Effector memory CD4-positive, alpha-beta T cell (primary cell): ENCODE measurements around the gene CHRNA9.

Experiments used
- DNase-seq, 3 donors: peaks; one replicate each; pipeline ENCODE4 v3.0.0-alpha.2; 2020
- H3K27ac ChIP-seq: 2 replicates; pipeline ENCODE4 v1.7.0; 2013; ENCODE audit warnings: mild to moderate bottlenecking, low read length, moderate library complexity; ENCODE audit not compliant: insufficient read depth, poor library complexity, severe bottlenecking
- H3K27me3 ChIP-seq: replicated peaks from 2 replicates; pipeline ENCODE4 v1.7.0; 2013; ENCODE audit warnings: mild to moderate bottlenecking, low read length; ENCODE audit not compliant: insufficient read depth, control insufficient read depth, poor library complexity, severe bottlenecking
- H3K36me3 ChIP-seq: 2 replicates; pipeline ENCODE4 v1.7.0; 2013; ENCODE audit warnings: mild to moderate bottlenecking, low read length, moderate library complexity; ENCODE audit not compliant: control insufficient read depth, insufficient read depth
- H3K4me1 ChIP-seq: 2 replicates; pipeline ENCODE4 v1.7.0; 2013; ENCODE audit warnings: low read length, mild to moderate bottlenecking; ENCODE audit not compliant: control insufficient read depth, insufficient read depth, poor library complexity, severe bottlenecking
- H3K4me3 ChIP-seq: 2 replicates; pipeline ENCODE4 v1.7.0; 2013; ENCODE audit warnings: low read length, low read depth, mild to moderate bottlenecking; ENCODE audit not compliant: insufficient read depth, poor library complexity, severe bottlenecking
- H3K9me3 ChIP-seq: 2 replicates; pipeline ENCODE4 v1.7.0; 2013; ENCODE audit warnings: mild to moderate bottlenecking, low read length, moderate library complexity; ENCODE audit not compliant: control insufficient read depth

The CHRNA9 gene

DNA sequence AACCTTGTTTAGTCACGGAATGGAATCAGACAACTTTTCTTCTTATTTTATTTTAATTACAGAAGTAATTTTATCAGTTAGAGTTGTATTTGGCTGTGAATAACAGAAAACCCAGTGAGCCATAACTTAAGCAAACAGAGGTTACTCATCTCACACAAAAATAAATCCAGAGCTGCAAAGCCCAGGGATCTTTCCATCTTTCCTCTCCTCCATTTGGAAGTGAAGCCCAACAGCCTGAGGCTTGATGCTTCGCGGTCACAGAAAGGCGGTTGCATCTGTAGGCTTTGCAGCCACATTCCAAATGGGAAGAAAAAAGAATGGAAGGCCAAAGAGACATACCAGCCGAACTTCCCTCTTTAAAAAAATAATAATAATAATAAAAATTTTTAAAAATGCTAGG is 22.6 kb downstream of the CHRNA9 start:
- Histone ChIP-seq H3K36me3 (no peaks in the 10 kb centered on the region), H3K4me3 (no peak overlapping the region), H3K27ac (no peak overlapping the region), H3K27me3 (no peaks in the 10 kb centered on the region), H3K4me1 (no peaks in the 10 kb centered on the region), H3K9me3 (no peaks in the 10 kb centered on the region)
- DNase-seq = no peak

DNA sequence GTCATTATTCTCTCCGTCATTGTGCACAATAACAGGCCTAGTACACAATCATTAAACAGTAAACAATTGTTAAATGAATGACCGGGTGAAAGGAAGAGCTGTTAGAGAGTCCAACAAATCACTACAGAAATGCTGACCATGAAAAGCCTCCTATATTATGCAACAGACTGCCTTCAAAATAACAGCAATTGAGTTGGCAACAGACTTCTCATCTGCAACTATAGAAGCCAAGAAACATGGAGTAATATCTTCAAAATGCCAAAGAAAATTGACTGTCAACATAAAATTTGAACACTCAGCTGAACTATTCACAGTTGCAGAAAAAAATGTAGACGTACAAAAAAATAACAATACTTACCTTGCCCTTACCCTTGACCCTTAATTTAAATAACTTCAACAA is 26.2 kb downstream of the CHRNA9 start:
- H3K4me3 ChIP-seq = no peak overlapping the region
- H3K4me1 ChIP-seq = no peaks in the 10 kb centered on the region
- H3K27ac ChIP-seq = no peak overlapping the region
- H3K9me3 ChIP-seq = no peaks in the 10 kb centered on the region
- H3K36me3 ChIP-seq = no peaks in the 10 kb centered on the region
- H3K27me3 ChIP-seq = no peaks in the 10 kb centered on the region
- no peak for DNase-seq

- no peaks in the 10 kb centered on the region for H3K9me3 ChIP-seq
- no peak overlapping the region for H3K27ac ChIP-seq
- H3K4me3 ChIP-seq = no peak overlapping the region
- no peaks in the 10 kb centered on the region for H3K36me3 ChIP-seq
- H3K27me3 ChIP-seq = no peaks in the 10 kb centered on the region
- no peak for DNase-seq
- no peaks in the 10 kb centered on the region for H3K4me1 ChIP-seq
Measured at GRCh38 chr4:40363382-40363920, 28.3 kb downstream of the CHRNA9 start.

GRCh38 chr4:40363945-40364344 is 28.8 kb downstream of the CHRNA9 start:
- no peak for DNase-seq

DNA sequence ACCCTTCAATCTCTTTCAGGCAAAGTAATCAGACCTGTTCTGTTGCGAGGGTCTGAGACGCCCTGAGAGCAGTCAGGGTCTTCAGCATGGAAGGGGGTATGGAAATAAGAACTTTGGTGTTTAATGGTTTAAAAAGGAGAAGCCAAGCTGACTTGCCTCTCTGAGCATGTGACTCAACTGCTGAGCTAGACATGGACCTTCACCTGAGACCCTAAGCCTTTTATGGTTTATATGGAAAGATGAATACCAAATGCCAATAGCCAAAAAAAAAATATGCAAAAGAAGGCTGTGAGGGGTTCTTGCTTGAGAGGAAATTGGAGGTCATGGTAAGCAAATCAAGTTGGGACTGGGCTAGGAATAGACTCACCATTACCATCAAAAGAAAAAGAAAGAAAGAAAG is 30.6 kb downstream of the CHRNA9 start:
- Histone ChIP-seq H3K27me3 (no peaks in the 10 kb centered on the region), H3K27ac (no peak overlapping the region), H3K4me1 (no peaks in the 10 kb centered on the region), H3K9me3 (no peaks in the 10 kb centered on the region), H3K4me3 (no peak overlapping the region), H3K36me3 (no peaks in the 10 kb centered on the region)
- no peak for DNase-seq

More at GRCh38 chr4:40363945-40364344, 28.8 kb downstream of the CHRNA9 start:
- H3K27me3 ChIP-seq = no peaks in the 10 kb centered on the region
- no peaks in the 10 kb centered on the region for H3K4me1 ChIP-seq
- no peak overlapping the region for H3K4me3 ChIP-seq
- no peak overlapping the region for H3K27ac ChIP-seq
- H3K9me3 ChIP-seq = no peaks in the 10 kb centered on the region
- H3K36me3 ChIP-seq = no peaks in the 10 kb centered on the region

DNA sequence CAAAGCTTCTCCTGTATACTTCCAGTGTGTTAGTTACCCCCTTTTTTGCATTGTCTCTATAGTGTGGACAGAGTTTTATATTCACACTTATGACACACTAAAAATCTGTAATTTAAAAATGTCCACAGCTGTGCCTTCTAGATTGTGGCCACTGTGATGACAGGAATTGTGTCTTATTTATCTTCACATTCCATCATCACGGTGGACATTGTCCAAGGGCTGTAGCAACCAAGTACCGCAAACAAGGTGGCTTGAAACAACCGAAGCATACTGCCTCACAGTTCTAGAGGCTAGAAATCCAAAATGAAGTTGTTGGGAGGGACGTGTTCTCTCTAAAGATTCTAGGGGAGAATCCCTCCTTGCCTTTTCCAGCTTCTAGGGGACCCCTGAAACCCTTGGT is 32.3 kb downstream of the CHRNA9 start:
- DNase-seq = no peak
- Histone ChIP-seq H3K27me3 (no peaks in the 10 kb centered on the region), H3K36me3 (no peaks in the 10 kb centered on the region), H3K27ac (no peak overlapping the region), H3K4me1 (no peaks in the 10 kb centered on the region), H3K9me3 (no peaks in the 10 kb centered on the region), H3K4me3 (no peak overlapping the region)

DNA sequence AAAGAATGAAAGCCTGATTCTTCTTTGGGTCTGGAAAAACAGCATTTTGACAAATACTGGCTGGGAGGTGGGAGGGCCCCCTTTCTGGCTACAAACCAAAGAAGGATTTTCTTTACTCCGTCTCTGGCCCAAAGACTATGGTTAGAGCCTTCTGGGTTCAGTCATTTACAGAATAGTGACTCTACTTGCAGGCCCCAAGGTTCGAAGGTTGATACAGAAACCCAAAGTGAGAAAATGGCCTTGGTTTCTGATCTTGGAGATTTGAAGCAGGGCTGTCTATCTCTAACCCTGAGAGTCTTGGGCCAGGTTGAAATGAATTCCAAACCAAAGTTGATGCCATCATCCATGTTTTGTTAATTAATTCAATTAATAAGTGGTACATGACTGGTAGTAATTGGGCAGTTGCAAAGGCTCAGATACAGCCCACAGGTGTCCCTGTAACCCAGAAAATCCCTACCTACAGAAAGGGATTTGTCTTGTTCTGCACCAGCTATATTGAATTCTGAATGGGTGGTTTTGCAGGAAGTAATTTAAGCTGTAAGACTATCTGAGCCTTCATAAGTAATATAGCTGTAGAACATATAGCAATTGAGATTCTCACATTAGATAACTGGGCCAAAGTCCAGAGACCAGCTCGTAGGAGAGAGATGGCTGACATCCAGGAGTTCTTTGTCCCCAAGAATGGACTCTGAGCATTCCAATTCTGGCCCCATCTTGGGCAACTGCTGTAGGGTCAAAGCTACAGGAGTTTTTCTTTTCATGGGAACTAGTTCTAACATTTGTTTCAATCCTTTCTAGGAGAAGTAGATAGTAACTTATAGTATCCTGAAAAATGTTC is 34.5 kb downstream of the CHRNA9 start:
- no peaks in the 10 kb centered on the region for H3K27me3 ChIP-seq
- no peak overlapping the region for H3K4me3 ChIP-seq
- DNase-seq = no peak
- H3K4me1 ChIP-seq = no peaks in the 10 kb centered on the region
- H3K9me3 ChIP-seq = no peaks in the 10 kb centered on the region
- no peaks in the 10 kb centered on the region for H3K36me3 ChIP-seq
- H3K27ac ChIP-seq = no peak overlapping the region

DNA sequence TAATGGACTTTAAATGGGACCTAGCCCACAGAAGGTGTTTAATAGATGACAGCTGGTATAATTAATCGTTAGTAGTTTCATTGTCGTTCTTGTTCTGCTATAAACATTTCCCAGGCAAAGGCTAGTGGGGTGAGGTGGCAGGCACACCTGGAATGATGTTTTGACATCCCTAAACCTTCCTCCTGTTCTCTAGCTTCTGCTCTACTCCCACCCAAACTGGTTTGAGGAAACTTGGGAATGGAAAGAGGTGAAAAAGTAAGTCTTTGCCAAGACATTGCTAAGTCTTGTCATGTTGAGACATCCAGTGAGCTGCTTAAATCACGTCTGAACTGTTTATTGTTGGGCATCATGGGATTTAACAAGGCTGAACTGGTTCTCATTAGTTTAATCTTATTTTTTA is 37.5 kb downstream of the CHRNA9 start:
- no peaks in the 10 kb centered on the region for H3K9me3 ChIP-seq
- DNase-seq = no peak
- no peak overlapping the region for H3K4me3 ChIP-seq
- no peaks in the 10 kb centered on the region for H3K36me3 ChIP-seq
- no peaks in the 10 kb centered on the region for H3K27me3 ChIP-seq
- H3K4me1 ChIP-seq = no peaks in the 10 kb centered on the region
- no peak overlapping the region for H3K27ac ChIP-seq

DNA sequence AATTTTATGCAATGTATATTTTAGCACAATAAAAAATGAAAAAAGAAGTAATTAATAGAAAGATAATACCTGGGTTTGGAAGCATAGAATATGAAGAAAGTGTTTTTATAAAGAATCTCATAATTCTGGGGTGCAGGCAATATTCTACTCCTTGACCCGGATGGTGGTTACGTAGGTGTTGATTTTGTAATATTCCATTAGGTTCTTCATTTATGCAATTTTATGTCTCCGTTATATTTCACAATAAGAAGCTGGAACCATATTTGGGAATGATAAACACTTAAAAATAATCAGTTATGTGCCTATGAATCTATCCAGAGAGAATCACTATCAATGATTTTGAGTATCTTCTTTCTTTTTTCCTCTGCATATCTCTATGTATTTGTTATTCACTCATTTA is 38.5 kb downstream of the CHRNA9 start:
- Histone ChIP-seq H3K36me3 (no peaks in the 10 kb centered on the region), H3K27me3 (no peaks in the 10 kb centered on the region), H3K4me1 (no peaks in the 10 kb centered on the region), H3K9me3 (no peaks in the 10 kb centered on the region), H3K27ac (no peak overlapping the region), H3K4me3 (no peak overlapping the region)
- no peak for DNase-seq

- Histone ChIP-seq H3K36me3 (no peaks in the 10 kb centered on the region), H3K27me3 (no peaks in the 10 kb centered on the region), H3K9me3 (no peaks in the 10 kb centered on the region), H3K4me3 (no peak overlapping the region), H3K27ac (no peak overlapping the region), H3K4me1 (no peaks in the 10 kb centered on the region)
- DNase-seq = no peak
Measured at GRCh38 chr4:40375095-40375494, 40.0 kb downstream of the CHRNA9 start.
